Lower lobe of right lung (tissue), 2 donors: ENCODE results near the gene SLC11A2. TPM values are rescaled to one million over a fixed set of nuclear protein-coding genes. Genes with fewer than 3 reads are reported as not detected.

Experiments
- ATAC-seq, 2 donors: fragments of 200-7000 bp; cut with Tn5 transposase; one replicate each; pipeline ENCODE4 v1.9.1; 2020 to 2022; ENCODE audit warnings: mild to moderate bottlenecking in 2 of 2, moderate library complexity in 2 of 2
- DNase-seq: peaks from one replicate; pipeline ENCODE4 v3.0.0-alpha.2; 2020
- H3K27ac ChIP-seq: fragments of 200-600 bp; one replicate; pipeline ENCODE4 v1.8.0; 2022
- H3K27me3 ChIP-seq: fragments of 200-600 bp; one replicate; pipeline ENCODE4 v1.8.0; 2022; ENCODE audit warnings: low read depth
- H3K36me3 ChIP-seq: fragments of 200-600 bp; one replicate; pipeline ENCODE4 v1.8.0; 2022; ENCODE audit warnings: mild to moderate bottlenecking
- H3K4me1 ChIP-seq: fragments of 200-600 bp; one replicate; pipeline ENCODE4 v1.8.0; 2022
- H3K4me3 ChIP-seq: fragments of 200-600 bp; one replicate; pipeline ENCODE4 v1.8.0; 2022; ENCODE audit warnings: mild to moderate bottlenecking
- H3K9me3 ChIP-seq: fragments of 200-600 bp; one replicate; pipeline ENCODE4 v1.8.0; 2022
- intact Hi-C: fragments of 100-400 bp; cut with DNase I; formaldehyde crosslinking; loops from one replicate; pipeline ENCODE4 v1.11.0; 2022
- total RNA-seq: library from RNA; stranded (reverse); fragmentation: NEBNext Ultra II Directional; extraction: Animal tissue kit (Norgen Biotek cat#: 25700); gene quantifications from one replicate; pipeline ENCODE4 v1.2.1, GENCODE V29; 2021
- TF ChIP-seq, protein P1 (sequence below): fragments of 200-600 bp; IDR thresholded peaks from one replicate; pipeline ENCODE4 v1.8.0; 2022; ENCODE audit warnings: antibody characterized with exemption, mild to moderate bottlenecking
- donor health status: DM: no; HTN: yes; CAD: no; lungs with severe emphysema.

The SLC11A2 gene
- total RNA-seq, 1 donor from 2014 or later: 102 TPM

DNA sequence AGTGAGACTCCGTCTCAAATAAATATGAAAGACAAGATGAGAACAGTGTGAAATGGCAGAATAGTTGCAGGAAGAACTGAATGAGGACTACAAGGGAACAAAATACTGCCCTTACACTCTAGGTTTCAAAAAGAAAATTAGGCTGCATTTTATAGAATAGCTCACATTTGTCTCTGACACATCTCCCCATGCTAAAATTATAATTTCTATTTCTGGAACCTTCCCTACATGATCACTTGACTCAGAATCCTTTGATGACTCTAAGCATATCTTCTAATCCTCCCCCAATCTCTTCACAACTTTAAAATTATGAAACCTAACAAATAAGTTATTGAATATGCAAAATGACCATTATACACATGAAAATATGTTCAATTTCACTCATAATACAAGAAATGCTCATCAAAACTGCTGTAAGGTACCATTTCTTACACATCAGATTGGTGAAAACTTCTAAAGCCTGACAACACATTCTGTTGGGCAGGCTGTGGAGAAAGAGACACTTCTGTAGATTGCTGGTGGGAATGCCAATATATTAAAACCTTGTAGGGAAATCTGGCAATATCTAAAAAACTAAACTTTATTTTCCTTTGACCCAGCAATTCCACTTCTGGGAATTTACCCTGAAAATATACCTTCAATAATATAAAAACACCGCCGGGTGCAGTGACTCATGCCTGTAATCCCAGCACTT is 78.1 kb downstream of the SLC11A2 start:
- H3K27me3 ChIP-seq: no peaks in the 10 kb centered on the region
- TF ChIP-seq, protein P1, sequence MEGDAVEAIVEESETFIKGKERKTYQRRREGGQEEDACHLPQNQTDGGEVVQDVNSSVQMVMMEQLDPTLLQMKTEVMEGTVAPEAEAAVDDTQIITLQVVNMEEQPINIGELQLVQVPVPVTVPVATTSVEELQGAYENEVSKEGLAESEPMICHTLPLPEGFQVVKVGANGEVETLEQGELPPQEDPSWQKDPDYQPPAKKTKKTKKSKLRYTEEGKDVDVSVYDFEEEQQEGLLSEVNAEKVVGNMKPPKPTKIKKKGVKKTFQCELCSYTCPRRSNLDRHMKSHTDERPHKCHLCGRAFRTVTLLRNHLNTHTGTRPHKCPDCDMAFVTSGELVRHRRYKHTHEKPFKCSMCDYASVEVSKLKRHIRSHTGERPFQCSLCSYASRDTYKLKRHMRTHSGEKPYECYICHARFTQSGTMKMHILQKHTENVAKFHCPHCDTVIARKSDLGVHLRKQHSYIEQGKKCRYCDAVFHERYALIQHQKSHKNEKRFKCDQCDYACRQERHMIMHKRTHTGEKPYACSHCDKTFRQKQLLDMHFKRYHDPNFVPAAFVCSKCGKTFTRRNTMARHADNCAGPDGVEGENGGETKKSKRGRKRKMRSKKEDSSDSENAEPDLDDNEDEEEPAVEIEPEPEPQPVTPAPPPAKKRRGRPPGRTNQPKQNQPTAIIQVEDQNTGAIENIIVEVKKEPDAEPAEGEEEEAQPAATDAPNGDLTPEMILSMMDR: no peak
- H3K9me3 ChIP-seq: no peaks in the 10 kb centered on the region
- intact Hi-C loops: no loop called here
- DNase-seq (no peak), ATAC-seq (no peak)
- H3K4me3 ChIP-seq: no peak overlapping the region
- H3K4me1 ChIP-seq: no peaks in the 10 kb centered on the region
- H3K27ac ChIP-seq: no peak overlapping the region
- H3K36me3 ChIP-seq: no peaks in the 10 kb centered on the region

DNA sequence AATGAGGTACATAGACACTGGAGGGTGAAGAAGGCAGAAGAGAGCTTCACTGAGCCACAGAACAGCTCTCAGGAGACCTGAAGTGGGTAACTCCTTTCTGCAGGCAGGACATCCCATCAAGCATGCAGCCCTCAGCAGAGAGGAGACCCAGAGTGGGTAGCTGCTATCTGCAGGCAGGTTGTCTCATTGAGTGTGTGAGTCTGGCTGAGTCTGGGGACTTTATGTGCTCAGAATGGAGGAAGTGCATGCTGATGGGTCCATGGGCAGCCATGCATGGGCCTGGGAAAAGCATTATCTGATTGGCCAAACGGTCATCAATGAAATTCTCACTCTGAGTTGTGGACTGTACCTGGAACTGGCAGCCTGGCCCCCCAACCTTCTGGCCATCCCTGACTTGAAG is 88.5 kb downstream of the SLC11A2 start:
- TF ChIP-seq, protein P1: no peak
- Histone ChIP-seq H3K4me1 (peaks cover 28% of the 10 kb centered on the region), H3K36me3 (no peaks in the 10 kb centered on the region), H3K4me3 (no peak overlapping the region), H3K27me3 (no peaks in the 10 kb centered on the region), H3K27ac (no peak overlapping the region), H3K9me3 (no peaks in the 10 kb centered on the region)
- intact Hi-C loops: loop anchor here (10.0 kb wide), 1 partner anchor 47 kb away; no protein-coding TSS in a partner anchor
- ATAC-seq (no peak), DNase-seq (no peak)

DNA sequence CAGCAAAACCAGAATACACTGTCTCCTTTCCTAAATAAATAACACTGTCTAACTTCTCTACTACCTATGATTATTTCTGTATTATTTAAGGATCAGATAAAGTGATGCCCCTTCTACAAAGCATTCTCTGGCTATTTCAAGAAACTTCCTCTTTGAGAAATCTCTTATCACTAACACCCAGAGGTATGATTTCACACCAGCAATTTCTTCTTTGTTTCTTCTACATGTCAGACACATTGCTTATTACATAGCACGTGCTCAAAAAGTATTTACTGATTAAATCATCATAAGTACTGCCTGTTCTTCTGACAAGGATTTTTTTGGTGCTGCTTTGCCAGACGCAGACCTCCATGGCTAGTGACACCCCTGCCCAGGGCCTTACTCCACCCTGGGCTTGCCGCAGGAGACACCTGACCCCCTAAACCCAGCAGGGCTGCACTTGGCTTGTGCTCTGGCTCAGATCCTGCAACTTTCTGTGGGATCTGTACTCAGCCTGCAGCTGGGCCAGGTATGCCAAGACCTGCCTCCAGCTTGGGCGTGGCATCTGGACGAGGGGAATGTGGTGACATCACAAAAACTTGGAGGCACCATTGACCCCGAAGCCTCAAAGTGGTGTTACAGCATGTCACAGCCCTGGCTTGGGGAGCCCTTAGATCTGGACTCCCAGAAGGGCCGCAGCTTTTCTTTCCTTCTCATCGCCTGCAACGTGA is 89.2 kb downstream of the SLC11A2 start:
- H3K27me3 ChIP-seq: no peaks in the 10 kb centered on the region
- TF ChIP-seq, protein P1: no peak
- intact Hi-C loops: loop anchor here (10.0 kb wide), 1 partner anchor 48 kb away; no protein-coding TSS in a partner anchor
- no peak overlapping the region for H3K4me3 ChIP-seq
- no peak overlapping the region for H3K27ac ChIP-seq
- no peaks in the 10 kb centered on the region for H3K9me3 ChIP-seq
- ATAC-seq: peak in 1 of 2 donors; percentile 6
- no peak for DNase-seq
- H3K36me3 ChIP-seq: peaks cover 6% of the 10 kb centered on the region
- H3K4me1 ChIP-seq: peaks cover 35% of the 10 kb centered on the region

DNA sequence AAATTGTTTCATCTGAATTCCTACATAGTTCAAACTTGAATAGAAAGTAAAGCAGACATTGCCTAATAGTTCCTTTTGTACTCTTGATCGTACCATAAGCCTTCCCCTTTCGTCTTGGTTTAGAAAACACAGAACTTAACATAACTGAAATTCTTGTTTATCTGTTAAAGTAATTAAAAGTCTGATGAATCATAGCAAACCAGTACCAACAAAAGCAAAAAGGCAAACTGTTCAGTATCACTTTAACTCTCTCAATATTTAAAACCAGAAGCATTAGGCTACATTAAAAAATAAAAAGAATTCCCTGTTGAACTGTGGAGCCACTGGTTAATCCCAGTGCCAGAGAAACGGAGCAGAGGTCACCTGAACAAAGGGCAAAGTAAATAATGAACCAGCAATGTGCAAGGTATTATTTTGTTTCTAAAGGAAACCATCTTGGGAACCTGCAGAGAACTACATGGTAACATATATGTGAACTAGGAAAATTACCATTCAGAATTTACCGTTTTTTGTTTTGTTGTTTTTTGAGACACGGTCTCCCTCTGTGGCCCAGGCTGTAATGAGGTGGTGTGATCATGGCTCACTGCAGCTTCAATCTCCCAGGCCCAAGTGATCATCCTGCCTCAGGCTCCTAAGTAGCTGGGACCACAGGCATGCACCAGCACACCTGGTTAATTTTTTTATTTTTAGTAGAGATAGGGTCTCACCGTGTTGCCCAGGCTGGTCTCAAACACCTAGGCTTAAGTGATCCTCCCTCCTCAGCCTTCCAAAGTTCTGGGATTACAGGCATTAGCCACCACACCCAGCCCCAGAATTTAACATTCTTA is 91.0 kb downstream of the SLC11A2 start:
- H3K4me1 ChIP-seq: peaks cover 53% of the 10 kb centered on the region
- no peaks in the 10 kb centered on the region for H3K9me3 ChIP-seq
- H3K4me3 ChIP-seq: peak overlapping the region; percentile 3
- ATAC-seq: peak; percentile 70 to 71
- TF ChIP-seq, protein P1: no peak
- DNase-seq: no peak
- intact Hi-C loops: loop anchor here (10.0 kb wide), 1 partner anchor 50 kb away; no protein-coding TSS in a partner anchor
- peaks cover 22% of the 10 kb centered on the region for H3K36me3 ChIP-seq
- no peaks in the 10 kb centered on the region for H3K27me3 ChIP-seq
- H3K27ac ChIP-seq: peak overlapping the region; percentile 70

DNA sequence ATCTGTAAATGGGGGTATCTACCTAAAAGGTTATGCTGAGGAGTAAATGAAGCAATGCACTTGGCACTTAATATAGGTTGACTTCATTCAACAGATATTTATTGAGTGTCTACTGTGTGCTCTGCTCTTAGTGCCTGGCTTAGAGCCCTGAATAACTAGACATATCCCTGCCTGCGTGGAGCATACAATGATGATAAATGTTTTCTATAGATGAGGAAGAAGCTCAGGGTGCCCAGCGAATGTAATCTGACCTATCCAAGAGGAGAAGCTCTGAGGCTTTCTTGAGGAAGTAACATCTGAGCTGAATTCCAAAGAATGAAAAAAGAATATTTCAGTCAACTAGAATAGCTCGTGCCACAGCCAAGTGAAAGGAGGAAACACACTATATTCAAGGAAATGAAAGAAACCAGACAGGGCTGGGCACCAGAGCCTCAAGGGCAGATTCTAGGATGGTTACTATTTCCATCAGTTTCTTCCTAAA is 91.8 kb downstream of the SLC11A2 start:
- DNase-seq (no peak), ATAC-seq (peak; percentile 32 to 52)
- peak overlapping the region; percentile 70 for H3K27ac ChIP-seq
- H3K4me1 ChIP-seq: peaks cover 60% of the 10 kb centered on the region
- TF ChIP-seq, protein P1: no peak
- H3K4me3 ChIP-seq: peak overlapping the region; percentile 3
- H3K9me3 ChIP-seq: no peaks in the 10 kb centered on the region
- no peaks in the 10 kb centered on the region for H3K27me3 ChIP-seq
- intact Hi-C loops: loop anchor here (10.0 kb wide), 1 partner anchor 50 kb away; no protein-coding TSS in a partner anchor
- peaks cover 30% of the 10 kb centered on the region for H3K36me3 ChIP-seq
